Activated CD4-positive, alpha-beta T cell treated with anti-CD3 and anti-CD28 coated beads, Interleukin-2, amount 10 ng/mL, durations not matched to agents 7 days and 5 days (primary cell): Measurements from ENCODE around the gene PDHB. TPM values are rescaled to one million over a fixed set of nuclear protein-coding genes. Genes with fewer than 3 reads are reported as not detected.

Experiments
- CTCF ChIA-PET: fragments of 350-600 bp; sonication (Branson Sonifier 250); formaldehyde crosslinking; loops from one replicate; lab custom pipeline; 2021; ENCODE audit warnings: antibody characterized with exemption; lab: Charles Lee
- POLR2A ChIA-PET: fragments of 350-600 bp; sonication (Branson Sonifier 250); formaldehyde crosslinking; loops from one replicate; lab custom pipeline; 2021; ENCODE audit warnings: antibody characterized with exemption; lab: Charles Lee
- DNase-seq: peaks from one replicate; pipeline ENCODE4 v3.0.0-alpha.2; 2020
- H3K27ac Mint-ChIP-seq: one replicate; pipeline ENCODE4 v1.8.0; 2021; ENCODE audit warnings: mild to moderate bottlenecking, moderate library complexity, mixed read lengths
- H3K27me3 Mint-ChIP-seq: one replicate; pipeline ENCODE4 v1.8.0; 2021; ENCODE audit warnings: mixed read lengths
- H3K36me3 Mint-ChIP-seq: one replicate; pipeline ENCODE4 v1.8.0; 2021; ENCODE audit warnings: low read depth, mixed read lengths
- H3K4me1 Mint-ChIP-seq: one replicate; pipeline ENCODE4 v1.8.0; 2021; ENCODE audit warnings: mixed read lengths
- H3K4me3 Mint-ChIP-seq: one replicate; pipeline ENCODE4 v1.8.0; 2021; ENCODE audit warnings: mild to moderate bottlenecking, moderate library complexity, mixed read lengths
- H3K9me3 Mint-ChIP-seq: one replicate; pipeline ENCODE4 v1.8.0; 2021; ENCODE audit warnings: mixed read lengths
- total RNA-seq, 2 experiments: library from RNA; stranded (reverse); gene quantifications; one replicate each; pipeline ENCODE4 v1.2.3, GENCODE V29; 2021

Gene PDHB
- total RNA-seq, 2 experiments from 2014 or later: 47.6 to 50.6 TPM

DNA sequence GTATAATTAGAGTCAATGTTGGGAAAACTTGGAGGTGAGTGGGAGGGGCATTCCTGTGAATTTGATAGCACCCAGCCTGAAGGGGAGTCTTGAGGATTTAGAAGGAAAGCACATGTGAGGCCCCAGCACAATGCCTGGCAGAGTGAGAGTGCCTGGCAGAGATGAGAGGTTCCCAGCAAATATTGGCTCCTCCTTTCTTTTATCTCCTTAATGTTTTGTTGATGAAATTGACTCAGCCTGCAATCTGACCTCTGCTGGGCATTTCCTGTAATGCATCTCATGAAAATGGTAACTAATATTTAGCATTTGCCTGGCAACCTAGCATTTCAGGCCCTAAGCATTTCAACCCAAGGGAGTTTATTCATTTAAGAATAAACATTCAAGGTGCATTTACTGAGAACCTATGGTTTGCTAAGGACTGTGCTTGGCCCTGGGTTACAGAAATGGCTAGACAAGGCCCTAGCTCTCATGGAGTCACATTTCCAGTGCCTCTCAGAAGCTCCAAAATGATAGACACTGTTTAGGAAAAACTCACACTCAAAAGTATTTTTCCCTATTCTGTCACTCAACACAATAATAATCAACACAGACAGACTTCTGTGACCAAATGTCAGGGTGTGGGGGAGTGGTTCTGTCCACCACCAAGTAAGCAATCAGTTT, 19.0 kb downstream of the PDHB start:
- H3K36me3 Mint-ChIP-seq: peaks cover 11% of the 10 kb centered on the region
- no peaks in the 10 kb centered on the region for H3K27me3 Mint-ChIP-seq
- DNase-seq: peak; percentile 75
- no peak overlapping the region for H3K4me3 Mint-ChIP-seq
- peaks cover 6% of the 10 kb centered on the region for H3K4me1 Mint-ChIP-seq
- no peaks in the 10 kb centered on the region for H3K9me3 Mint-ChIP-seq
- CTCF ChIA-PET: interaction anchor here (1.0 to 2.4 kb wide), 11 partner anchors 15 to 119 kb away, joined by 3 to 13 read pairs (median 4); partner anchors contain the start of genes HTD2 and RPP14
- POLR2A ChIA-PET: interaction anchor here (1.0 to 1.1 kb wide), 2 partner anchors 81 to 108 kb away, joined by 3 to 5 read pairs; partner anchors contain the start of gene HTD2
- H3K27ac Mint-ChIP-seq: no peak overlapping the region

DNA sequence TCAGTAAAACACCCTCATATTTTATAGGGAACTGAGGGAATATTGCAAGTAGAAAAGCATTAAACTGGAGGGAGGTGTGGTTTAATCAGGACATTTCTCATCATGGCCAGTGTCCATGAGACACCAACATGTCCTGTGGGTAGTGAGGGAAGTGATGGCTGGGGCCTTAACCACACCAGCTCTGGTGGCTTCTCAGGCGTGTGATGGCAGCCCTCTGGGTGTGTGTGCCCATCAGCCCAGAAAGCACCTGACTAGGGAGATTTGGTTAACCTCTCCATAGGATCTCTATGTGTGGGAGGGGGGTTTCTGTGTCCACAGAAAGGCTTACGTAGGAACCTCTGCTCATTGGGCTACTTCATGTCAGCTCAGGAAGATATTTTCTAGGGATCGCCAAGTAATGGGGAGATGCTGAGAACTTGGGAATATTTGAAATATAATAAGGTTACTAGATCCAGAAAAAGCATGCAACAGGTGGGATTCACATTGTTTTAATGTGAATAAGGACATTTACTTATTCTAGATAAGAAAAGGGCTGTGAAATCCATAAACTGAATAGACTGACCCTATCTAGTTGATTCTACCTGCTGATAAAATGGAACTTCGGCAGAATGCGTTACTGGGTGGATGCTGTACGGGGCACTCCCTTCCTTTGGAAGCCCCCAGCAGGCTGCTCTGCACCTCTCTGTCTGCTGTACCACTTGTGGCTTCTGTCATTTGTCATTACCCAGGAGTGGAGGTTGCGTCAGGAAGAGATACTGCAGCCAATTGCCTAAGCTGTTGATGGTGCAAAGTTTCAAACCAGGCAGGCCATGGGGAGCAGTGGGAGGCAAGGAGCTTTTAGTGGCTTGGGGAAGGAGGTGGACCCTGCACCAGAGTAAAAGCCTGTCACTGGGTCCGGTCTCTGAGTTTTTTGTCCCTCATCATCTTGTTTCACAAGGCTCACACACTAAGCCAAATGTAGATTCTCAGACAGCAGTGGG, 21.5 kb downstream of the PDHB start:
- POLR2A ChIA-PET: no interaction called here
- CTCF ChIA-PET: interaction anchor here (1.0 to 1.5 kb wide), 2 partner anchors 11 to 105 kb away, joined by 3 to 6 read pairs; no protein-coding TSS in a partner anchor

GRCh38 chr3:58411036-58411435, 22.6 kb downstream of the PDHB start:
- H3K36me3 Mint-ChIP-seq: peaks cover 16% of the 10 kb centered on the region
- no peak overlapping the region for H3K4me3 Mint-ChIP-seq
- H3K4me1 Mint-ChIP-seq: peaks cover 6% of the 10 kb centered on the region
- no peak overlapping the region for H3K27ac Mint-ChIP-seq
- no peak for DNase-seq
- ChIA-PET CTCF (interaction anchor here (1.0 to 1.8 kb wide), 3 partner anchors 10 to 104 kb away, joined by 3 to 6 read pairs (median 3); no protein-coding TSS in a partner anchor), POLR2A (no interaction called here)
- H3K9me3 Mint-ChIP-seq: no peaks in the 10 kb centered on the region
- no peaks in the 10 kb centered on the region for H3K27me3 Mint-ChIP-seq

More for the DNA sequence above, 21.5 kb downstream of the PDHB start:
- Mint-ChIP-seq H3K4me3 (no peak overlapping the region), H3K4me1 (peaks cover 6% of the 10 kb centered on the region), H3K9me3 (no peaks in the 10 kb centered on the region), H3K27me3 (no peaks in the 10 kb centered on the region), H3K36me3 (peaks cover 14% of the 10 kb centered on the region), H3K27ac (no peak overlapping the region)
- DNase-seq: no peak

DNA sequence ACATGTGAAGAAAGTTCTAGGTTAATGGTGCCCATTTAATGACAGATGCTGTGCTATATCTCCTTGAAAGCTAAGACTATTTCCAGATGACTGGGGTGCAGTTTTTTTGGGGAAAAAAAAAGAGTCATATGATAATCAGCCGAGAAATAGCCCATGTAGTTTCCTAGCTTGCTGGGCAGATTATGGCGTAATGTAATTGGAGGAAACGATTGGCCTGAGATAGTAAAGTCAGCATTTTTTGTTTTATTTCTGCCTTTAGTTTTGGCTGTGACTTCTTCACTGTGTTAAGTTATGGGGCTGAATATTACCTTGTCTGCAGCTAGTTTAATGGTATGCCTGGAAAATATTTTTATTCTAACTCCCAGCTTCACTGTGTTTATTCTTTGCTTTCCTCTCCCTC, 24.0 kb downstream of the PDHB start:
- DNase-seq: no peak
- no peak overlapping the region for H3K27ac Mint-ChIP-seq
- peaks cover 16% of the 10 kb centered on the region for H3K36me3 Mint-ChIP-seq
- H3K9me3 Mint-ChIP-seq: no peaks in the 10 kb centered on the region
- ChIA-PET CTCF (interaction anchor here (0.8 to 1.8 kb wide), 2 partner anchors 24 to 33 kb away, joined by 3 read pairs; no protein-coding TSS in a partner anchor), POLR2A (no interaction called here)
- H3K4me1 Mint-ChIP-seq: peaks cover 6% of the 10 kb centered on the region
- no peaks in the 10 kb centered on the region for H3K27me3 Mint-ChIP-seq
- no peak overlapping the region for H3K4me3 Mint-ChIP-seq

- Mint-ChIP-seq H3K27me3 (no peaks in the 10 kb centered on the region), H3K27ac (no peak overlapping the region), H3K4me1 (no peaks in the 10 kb centered on the region), H3K9me3 (no peaks in the 10 kb centered on the region), H3K4me3 (no peak overlapping the region), H3K36me3 (peaks cover 16% of the 10 kb centered on the region)
- CTCF ChIA-PET: interaction anchor here (0.6 kb wide), 1 partner anchor 55 kb away, joined by 6 read pairs; no protein-coding TSS in a partner anchor
- POLR2A ChIA-PET: no interaction called here
- DNase-seq: no peak
These were observed 24.7 kb downstream of the PDHB start for GRCh38 chr3:58408906-58409305.

GRCh38 chr3:58404396-58404795, 29.2 kb downstream of the PDHB start:
- H3K4me1 Mint-ChIP-seq: peaks cover 5% of the 10 kb centered on the region
- DNase-seq: no peak
- ChIA-PET CTCF (no interaction called here), POLR2A (no interaction called here)
- peaks cover 6% of the 10 kb centered on the region for H3K36me3 Mint-ChIP-seq
- H3K27ac Mint-ChIP-seq: no peak overlapping the region
- H3K27me3 Mint-ChIP-seq: no peaks in the 10 kb centered on the region
- H3K9me3 Mint-ChIP-seq: no peaks in the 10 kb centered on the region
- no peak overlapping the region for H3K4me3 Mint-ChIP-seq

- H3K9me3 Mint-ChIP-seq: no peaks in the 10 kb centered on the region
- no peak for DNase-seq
- peaks cover 9% of the 10 kb centered on the region for H3K36me3 Mint-ChIP-seq
- ChIA-PET POLR2A (no interaction called here), CTCF (no interaction called here)
- peaks cover 5% of the 10 kb centered on the region for H3K4me1 Mint-ChIP-seq
- H3K27me3 Mint-ChIP-seq: no peaks in the 10 kb centered on the region
- no peak overlapping the region for H3K4me3 Mint-ChIP-seq
- H3K27ac Mint-ChIP-seq: no peak overlapping the region
These were observed 30.0 kb downstream of the PDHB start for GRCh38 chr3:58403513-58404109.

DNA sequence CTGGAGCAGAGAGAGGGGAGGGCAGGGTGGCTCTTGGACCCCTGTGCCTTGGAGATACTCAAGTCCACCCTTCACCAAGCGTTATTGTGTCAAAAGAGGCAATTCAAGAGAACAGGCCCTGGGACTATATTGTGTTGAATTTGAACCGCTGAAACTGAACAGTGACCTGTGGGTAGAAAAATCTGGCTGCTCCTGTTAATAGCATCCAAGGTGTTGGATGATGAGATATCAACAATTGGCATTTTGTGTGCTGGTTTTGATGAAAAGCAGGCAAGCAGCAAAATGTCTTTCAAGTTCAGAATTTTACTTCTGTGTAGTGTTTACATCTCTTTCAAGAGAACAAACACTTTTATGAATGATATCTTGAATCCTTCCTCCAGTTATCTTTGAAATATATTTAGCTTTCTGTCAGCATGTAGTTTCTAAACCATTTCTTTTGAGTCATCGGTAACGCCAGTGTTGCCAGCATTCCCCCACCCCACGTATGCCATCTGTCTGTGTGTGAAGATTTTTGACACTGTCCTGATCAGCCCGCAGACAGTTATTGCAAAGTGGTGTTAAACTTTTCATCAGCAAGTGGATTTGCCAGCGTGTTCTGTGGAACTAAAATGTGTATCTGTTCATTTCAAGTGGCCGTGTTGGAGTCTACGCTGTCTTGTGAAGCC, 34.8 kb downstream of the PDHB start:
- Mint-ChIP-seq H3K4me1 (peaks cover 5% of the 10 kb centered on the region), H3K27ac (no peak overlapping the region), H3K36me3 (peaks cover 22% of the 10 kb centered on the region), H3K27me3 (no peaks in the 10 kb centered on the region), H3K9me3 (no peaks in the 10 kb centered on the region), H3K4me3 (no peak overlapping the region)
- CTCF ChIA-PET: no interaction called here
- POLR2A ChIA-PET: no interaction called here
- no peak for DNase-seq

- Mint-ChIP-seq H3K27me3 (no peaks in the 10 kb centered on the region), H3K9me3 (no peaks in the 10 kb centered on the region), H3K27ac (no peak overlapping the region), H3K4me3 (no peak overlapping the region), H3K36me3 (peaks cover 26% of the 10 kb centered on the region), H3K4me1 (peaks cover 1% of the 10 kb centered on the region)
- POLR2A ChIA-PET: no interaction called here
- no peak for DNase-seq
- CTCF ChIA-PET: interaction anchor here (0.6 to 1.2 kb wide), 3 partner anchors 14 to 97 kb away, joined by 3 read pairs; no protein-coding TSS in a partner anchor
These were observed 39.3 kb downstream of the PDHB start for GRCh38 chr3:58394339-58394738.

DNA sequence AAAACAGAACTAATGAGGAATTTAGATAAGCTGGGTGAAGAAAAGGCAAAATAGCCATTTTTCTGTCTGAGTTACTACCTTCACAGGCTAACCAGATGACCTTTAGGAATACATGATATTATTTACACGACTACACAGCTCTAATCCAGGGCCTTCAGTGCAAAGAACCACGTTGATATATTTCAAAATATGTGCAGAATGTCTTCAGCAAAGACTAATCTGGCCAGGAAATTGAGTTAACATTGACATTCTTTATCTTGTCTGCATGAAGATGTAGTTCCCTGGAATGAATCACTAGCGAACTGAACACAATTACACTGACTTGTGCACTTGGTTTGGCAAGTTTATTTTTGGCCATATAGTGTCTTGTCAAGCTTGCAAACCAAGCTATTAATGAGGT, 41.5 kb downstream of the PDHB start:
- H3K4me3 Mint-ChIP-seq: no peak overlapping the region
- H3K27ac Mint-ChIP-seq: no peak overlapping the region
- CTCF ChIA-PET: interaction anchor here (0.6 to 1.4 kb wide), 7 partner anchors 9 to 167 kb away, joined by 3 to 4 read pairs (median 3); no protein-coding TSS in a partner anchor
- no peak for DNase-seq
- peaks cover 15% of the 10 kb centered on the region for H3K4me1 Mint-ChIP-seq
- no peaks in the 10 kb centered on the region for H3K9me3 Mint-ChIP-seq
- peaks cover 19% of the 10 kb centered on the region for H3K36me3 Mint-ChIP-seq
- POLR2A ChIA-PET: no interaction called here
- no peaks in the 10 kb centered on the region for H3K27me3 Mint-ChIP-seq

GRCh38 chr3:58391156-58391865, 42.3 kb downstream of the PDHB start:
- Mint-ChIP-seq H3K27me3 (no peaks in the 10 kb centered on the region), H3K36me3 (peaks cover 15% of the 10 kb centered on the region), H3K27ac (no peak overlapping the region), H3K9me3 (no peaks in the 10 kb centered on the region), H3K4me3 (no peak overlapping the region), H3K4me1 (peaks cover 24% of the 10 kb centered on the region)
- POLR2A ChIA-PET: interaction anchor here (0.7 kb wide), 1 partner anchor 37 kb away, joined by 4 read pairs; no protein-coding TSS in a partner anchor
- CTCF ChIA-PET: interaction anchor here (0.7 to 1.2 kb wide), 3 partner anchors 11 to 51 kb away, joined by 3 read pairs; no protein-coding TSS in a partner anchor
- no peak for DNase-seq
